Hepatocyte (in vitro differentiated cells): ENCODE results near the gene BAG3.

Experiments used
- EZH2 ChIP-seq: fragments of 200-600 bp; sonication (generic); IDR thresholded peaks from 2 replicates; pipeline ENCODE4 v1.6.1; 2016; ENCODE audit warnings: antibody characterized with exemption, mild to moderate bottlenecking, borderline replicate concordance
- TF ChIP-seq, protein P1 (sequence below): fragments of 200-600 bp; sonication (generic); IDR thresholded peaks from 2 replicates; pipeline ENCODE4 v1.5.1; 2016; ENCODE audit warnings: antibody characterized with exemption, mild to moderate bottlenecking; ENCODE audit not compliant: poor library complexity

DNA sequence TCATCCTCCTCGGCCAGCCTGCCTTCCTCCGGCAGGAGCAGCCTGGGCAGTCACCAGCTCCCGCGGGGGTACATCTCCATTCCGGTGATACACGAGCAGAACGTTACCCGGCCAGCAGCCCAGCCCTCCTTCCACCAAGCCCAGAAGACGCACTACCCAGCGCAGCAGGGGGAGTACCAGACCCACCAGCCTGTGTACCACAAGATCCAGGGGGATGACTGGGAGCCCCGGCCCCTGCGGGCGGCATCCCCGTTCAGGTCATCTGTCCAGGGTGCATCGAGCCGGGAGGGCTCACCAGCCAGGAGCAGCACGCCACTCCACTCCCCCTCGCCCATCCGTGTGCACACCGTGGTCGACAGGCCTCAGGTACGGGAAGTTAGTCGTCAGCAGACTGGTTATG, 21.1 kb downstream of the BAG3 start:
- TF ChIP-seq, protein P1, sequence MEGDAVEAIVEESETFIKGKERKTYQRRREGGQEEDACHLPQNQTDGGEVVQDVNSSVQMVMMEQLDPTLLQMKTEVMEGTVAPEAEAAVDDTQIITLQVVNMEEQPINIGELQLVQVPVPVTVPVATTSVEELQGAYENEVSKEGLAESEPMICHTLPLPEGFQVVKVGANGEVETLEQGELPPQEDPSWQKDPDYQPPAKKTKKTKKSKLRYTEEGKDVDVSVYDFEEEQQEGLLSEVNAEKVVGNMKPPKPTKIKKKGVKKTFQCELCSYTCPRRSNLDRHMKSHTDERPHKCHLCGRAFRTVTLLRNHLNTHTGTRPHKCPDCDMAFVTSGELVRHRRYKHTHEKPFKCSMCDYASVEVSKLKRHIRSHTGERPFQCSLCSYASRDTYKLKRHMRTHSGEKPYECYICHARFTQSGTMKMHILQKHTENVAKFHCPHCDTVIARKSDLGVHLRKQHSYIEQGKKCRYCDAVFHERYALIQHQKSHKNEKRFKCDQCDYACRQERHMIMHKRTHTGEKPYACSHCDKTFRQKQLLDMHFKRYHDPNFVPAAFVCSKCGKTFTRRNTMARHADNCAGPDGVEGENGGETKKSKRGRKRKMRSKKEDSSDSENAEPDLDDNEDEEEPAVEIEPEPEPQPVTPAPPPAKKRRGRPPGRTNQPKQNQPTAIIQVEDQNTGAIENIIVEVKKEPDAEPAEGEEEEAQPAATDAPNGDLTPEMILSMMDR, result no peak
- TF ChIP-seq EZH2, result no peak
